IPS DF 6.9 (cell line): ENCODE data around the gene SYNE3.

ENCODE experiments used
- DNase-seq: peaks from one replicate; pipeline ENCODE4 v3.0.0-alpha.2; 2013; ENCODE audit warnings: low read depth, low spot score
- H3K27ac ChIP-seq: one replicate; pipeline ENCODE4 v1.5.1; 2013; ENCODE audit warnings: low read length, control low read depth
- H3K27me3 ChIP-seq: 2 replicates; pipeline ENCODE4 v1.6.1; 2013; ENCODE audit warnings: mild to moderate bottlenecking, low read length; ENCODE audit not compliant: control insufficient read depth, insufficient read depth
- H3K36me3 ChIP-seq: 2 replicates; pipeline ENCODE4 v1.6.1; 2013; ENCODE audit warnings: low read length; ENCODE audit not compliant: control insufficient read depth, insufficient read depth
- H3K4me1 ChIP-seq: 2 replicates; pipeline ENCODE4 v1.6.1; 2013; ENCODE audit warnings: low read length; ENCODE audit not compliant: control insufficient read depth, insufficient read depth
- H3K4me3 ChIP-seq: 2 replicates; pipeline ENCODE4 v1.5.1; 2013; ENCODE audit warnings: mild to moderate bottlenecking, low read length
- H3K9me3 ChIP-seq: 2 replicates; pipeline ENCODE4 v1.6.1; 2013; ENCODE audit warnings: low read length, inconsistent platforms; ENCODE audit not compliant: control insufficient read depth, insufficient read depth
- WGBS: extraction: QIAGEN DNeasy Blood & Tissue Kit; methylation state at CpG from one replicate; pipeline ENCODE4 v1.1.7; 2013; ENCODE audit warnings: mixed read lengths, missing lambda C conversion rate; ENCODE audit not compliant: insufficient read length, insufficient coverage; 5-methylcytosine and 5-hydroxymethylcytosine counted together

SYNE3 gene

DNA sequence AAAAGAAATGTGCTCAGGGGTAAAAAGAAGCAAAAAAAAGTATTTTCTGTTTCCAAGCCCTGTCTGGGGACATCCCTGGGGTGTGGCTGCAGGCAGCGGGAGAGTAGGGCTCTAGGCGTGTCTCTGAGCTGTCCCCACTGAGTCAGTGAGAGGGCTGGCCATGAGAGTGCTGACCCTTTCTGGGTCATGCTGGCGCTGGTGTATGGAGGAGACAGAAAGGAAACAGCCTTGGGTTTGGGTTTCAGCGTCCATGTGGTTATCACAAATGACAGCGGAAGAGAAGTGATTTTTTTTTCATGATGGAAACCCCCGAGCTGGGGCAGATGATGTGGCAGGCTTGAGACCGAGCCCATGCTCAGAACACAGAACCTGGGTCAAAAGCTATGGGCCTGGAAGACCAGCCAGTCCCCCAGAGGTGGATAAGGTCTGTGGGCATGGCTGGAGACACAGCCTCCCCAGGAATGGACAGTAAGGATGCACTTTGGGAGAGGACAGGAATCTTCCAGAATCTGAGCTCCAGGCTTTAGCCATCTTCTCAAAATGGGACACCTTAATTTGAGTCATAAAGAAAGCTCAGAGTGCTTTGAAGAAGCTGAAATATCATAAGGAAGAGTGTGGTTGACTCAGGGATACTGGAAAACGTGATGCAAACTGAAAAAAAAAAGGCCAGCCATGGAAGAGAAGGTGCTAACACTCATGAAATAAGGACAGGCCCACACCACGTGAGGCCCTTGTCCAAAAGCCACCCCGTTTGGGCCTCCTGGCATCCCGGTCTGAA, 36.2 kb downstream of the SYNE3 start:
- H3K27ac ChIP-seq: no peak overlapping the region
- no CpG with 5 or more reads among the region's 11 CpGs for WGBS
- no peak for DNase-seq

DNA sequence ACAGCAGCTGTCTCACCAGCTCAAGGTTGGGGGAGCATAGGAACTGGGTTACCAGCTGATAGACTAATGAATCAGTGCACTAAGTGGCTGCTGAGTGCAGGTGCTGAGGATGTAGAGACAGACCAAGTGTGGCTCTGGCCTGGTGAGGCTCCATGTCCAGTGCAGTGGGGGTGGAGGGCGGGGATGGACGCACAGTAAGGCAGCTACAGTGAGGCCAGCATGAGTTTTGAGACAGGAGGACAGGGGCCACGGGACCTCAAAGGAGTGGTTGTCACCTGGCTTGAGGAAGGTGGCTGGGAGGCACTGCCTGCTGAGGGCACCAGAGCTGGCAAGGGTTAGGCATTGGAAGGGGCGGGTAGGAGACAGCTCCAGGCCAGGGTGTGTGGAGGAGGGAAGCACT, 37.0 kb downstream of the SYNE3 start:
- WGBS: no CpG with 5 or more reads among the region's 4 CpGs
- Histone ChIP-seq H3K36me3 (no peaks in the 10 kb centered on the region), H3K9me3 (no peaks in the 10 kb centered on the region; the same call in 1 of the 2 replicates), H3K27me3 (no peaks in the 10 kb centered on the region), H3K4me3 (no peak overlapping the region), H3K4me1 (no peaks in the 10 kb centered on the region), H3K27ac (no peak overlapping the region)
- DNase-seq: no peak

More for the DNA sequence above, 36.2 kb downstream of the SYNE3 start:
- Histone ChIP-seq H3K9me3 (no peaks in the 10 kb centered on the region; the same call in 1 of the 2 replicates), H3K36me3 (no peaks in the 10 kb centered on the region), H3K4me1 (no peaks in the 10 kb centered on the region), H3K27me3 (no peaks in the 10 kb centered on the region), H3K4me3 (no peak overlapping the region)

DNA sequence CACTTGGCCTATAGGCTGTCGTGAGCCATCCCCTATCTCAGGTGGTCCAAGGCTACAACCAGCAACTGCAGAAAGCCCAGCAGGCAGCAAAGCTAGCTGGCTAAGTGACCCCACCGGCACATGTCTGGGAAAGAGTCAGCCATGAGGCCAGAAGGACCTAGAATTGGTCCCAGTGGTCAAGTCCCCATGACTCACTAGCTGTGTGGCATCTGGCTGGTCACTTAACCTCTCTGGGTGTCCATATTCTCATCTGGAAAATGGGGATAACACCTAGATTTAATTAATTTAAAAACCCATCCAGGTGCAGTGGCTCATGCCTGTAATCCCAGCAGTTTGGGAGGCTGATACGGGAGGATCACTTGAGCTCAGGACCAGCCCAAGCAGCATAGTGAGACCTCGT, 37.6 kb downstream of the SYNE3 start:
- H3K4me1 ChIP-seq: no peaks in the 10 kb centered on the region
- no CpG with 5 or more reads among the region's 4 CpGs for WGBS
- H3K36me3 ChIP-seq: no peaks in the 10 kb centered on the region
- no peaks in the 10 kb centered on the region; the same call in 1 of the 2 replicates for H3K9me3 ChIP-seq
- H3K27ac ChIP-seq: no peak overlapping the region
- DNase-seq: no peak
- no peak overlapping the region for H3K4me3 ChIP-seq
- H3K27me3 ChIP-seq: no peaks in the 10 kb centered on the region

DNA sequence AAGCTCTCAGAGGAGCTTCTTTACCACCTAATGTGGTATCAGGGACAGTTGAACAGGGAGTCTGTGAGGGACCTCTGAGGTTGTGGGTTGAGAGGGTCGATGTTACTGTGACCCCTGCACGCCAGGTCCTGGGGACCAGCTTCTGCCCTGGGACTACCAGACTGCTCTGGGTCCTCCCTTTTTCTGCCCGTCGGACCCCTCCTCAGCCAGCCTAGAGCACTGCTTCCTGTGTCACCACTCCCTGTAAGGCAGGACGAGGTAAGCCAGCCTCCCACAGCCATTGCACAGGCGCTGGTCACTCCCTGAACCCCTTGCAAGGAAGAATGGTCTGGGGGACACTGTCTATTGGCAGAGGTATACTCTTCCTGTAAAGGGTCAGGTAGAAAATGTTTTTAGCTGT, 38.1 kb downstream of the SYNE3 start:
- no peaks in the 10 kb centered on the region for H3K36me3 ChIP-seq
- no peak overlapping the region for H3K27ac ChIP-seq
- no peaks in the 10 kb centered on the region; the same call in 1 of the 2 replicates for H3K4me1 ChIP-seq
- H3K27me3 ChIP-seq: no peaks in the 10 kb centered on the region
- WGBS: no CpG with 5 or more reads among the region's 6 CpGs
- no peak for DNase-seq
- no peaks in the 10 kb centered on the region; the same call in 1 of the 2 replicates for H3K9me3 ChIP-seq
- H3K4me3 ChIP-seq: no peak overlapping the region; the same call in 1 of the 2 replicates

DNA sequence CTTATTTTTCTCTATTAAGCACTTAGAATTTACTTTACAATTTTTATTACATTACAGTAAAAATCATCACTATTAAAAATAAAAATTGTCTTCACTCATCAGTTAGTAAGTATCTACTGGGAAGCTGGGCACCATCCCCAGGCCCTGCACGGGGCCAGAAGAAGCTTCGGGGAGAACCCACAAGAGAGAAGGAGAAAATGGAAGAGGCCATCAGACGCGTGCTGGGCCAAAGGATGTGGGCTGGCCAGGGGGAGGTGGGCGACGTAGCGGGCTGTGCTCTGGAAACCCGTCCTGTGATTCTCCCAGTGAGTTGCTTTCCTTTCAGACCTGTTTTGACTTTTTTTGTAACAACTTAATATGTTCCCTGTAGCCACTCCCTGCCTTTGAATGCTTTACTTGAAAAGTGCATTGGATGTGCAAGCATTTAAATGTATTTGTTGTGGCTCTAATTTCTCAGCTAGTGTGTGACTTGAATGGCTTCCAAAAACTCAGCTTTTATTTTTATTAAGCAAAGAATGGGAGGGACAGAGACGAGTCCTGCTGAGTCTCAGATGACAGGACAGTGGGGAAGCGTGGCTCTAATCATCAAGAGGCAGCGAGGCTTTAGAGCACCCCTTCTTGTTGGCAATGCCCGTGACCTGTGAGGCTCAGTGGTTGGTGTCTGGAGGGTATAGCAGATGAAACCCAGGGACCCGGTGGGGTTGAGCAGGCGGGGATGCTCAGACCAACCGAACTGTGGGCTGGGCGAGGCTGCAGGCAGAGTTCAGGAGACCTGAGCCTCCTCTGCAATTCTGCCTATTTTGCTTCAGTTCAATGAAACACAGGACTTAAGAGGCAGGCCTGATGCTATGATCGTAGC, 38.8 kb downstream of the SYNE3 start:
- no peaks in the 10 kb centered on the region; the same call in 1 of the 2 replicates for H3K4me1 ChIP-seq
- no peaks in the 10 kb centered on the region; the same call in 1 of the 2 replicates for H3K9me3 ChIP-seq
- no peaks in the 10 kb centered on the region for H3K36me3 ChIP-seq
- H3K27me3 ChIP-seq: no peaks in the 10 kb centered on the region
- no peak for DNase-seq
- no peak overlapping the region for H3K27ac ChIP-seq
- no peak overlapping the region for H3K4me3 ChIP-seq
- no CpG with 5 or more reads among the region's 17 CpGs for WGBS

DNA sequence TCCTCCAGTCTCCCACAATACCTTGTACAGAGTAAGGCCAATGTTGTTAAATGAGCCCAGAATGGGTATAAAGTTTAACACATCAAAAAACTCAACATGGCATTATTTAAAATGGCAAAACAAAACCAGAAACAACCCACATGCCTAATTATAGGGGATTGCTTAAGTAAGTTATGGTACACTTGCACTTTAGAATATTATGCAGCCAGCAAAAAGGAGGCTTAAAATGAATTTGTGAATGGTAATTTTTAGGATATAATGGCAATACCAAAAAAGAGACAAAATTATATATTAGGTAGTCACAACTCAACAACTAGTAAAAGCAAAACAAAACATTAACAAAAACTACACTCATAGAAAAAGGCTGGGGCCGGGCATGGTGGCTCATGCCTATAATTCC, 39.7 kb downstream of the SYNE3 start:
- WGBS: no CpG with 5 or more reads among the region's 1 CpG
- Histone ChIP-seq H3K4me1 (no peaks in the 10 kb centered on the region; the same call in 1 of the 2 replicates), H3K27ac (no peak overlapping the region), H3K36me3 (no peaks in the 10 kb centered on the region), H3K4me3 (no peak overlapping the region), H3K9me3 (no peaks in the 10 kb centered on the region; the same call in 1 of the 2 replicates), H3K27me3 (no peaks in the 10 kb centered on the region)
- no peak for DNase-seq

DNA sequence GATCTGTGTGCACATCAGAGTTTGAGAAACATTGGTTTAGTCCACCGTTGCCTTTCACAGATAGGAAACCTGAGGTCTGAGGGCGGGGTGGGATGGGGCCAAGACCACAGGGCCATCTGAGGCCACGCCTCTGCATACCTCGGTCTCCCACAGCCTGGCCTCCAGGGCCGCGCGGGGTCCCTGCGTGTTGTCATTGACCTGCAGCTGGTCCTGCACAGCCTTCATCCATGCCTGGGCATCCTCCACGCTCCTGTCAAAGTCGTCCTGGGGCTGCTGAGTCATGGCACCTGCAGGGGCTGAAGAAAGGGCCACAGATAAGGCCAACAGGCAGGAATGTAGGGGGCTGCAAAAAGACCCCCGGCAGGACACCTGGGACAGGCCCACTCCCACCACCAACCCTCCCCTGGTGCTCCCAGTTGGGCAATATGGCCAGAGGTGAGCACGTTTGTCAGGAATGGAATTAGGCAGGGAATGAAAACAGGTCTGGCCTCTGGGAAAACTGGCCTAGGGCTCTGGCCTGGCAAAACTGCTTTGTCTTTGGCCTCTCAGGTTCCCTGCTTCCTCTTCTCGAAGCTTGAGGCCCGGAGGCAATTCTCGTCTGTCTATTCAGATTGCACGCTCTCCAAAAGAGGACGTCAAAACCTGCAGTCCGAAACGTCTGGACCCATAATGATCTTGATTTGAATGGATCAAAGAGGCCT, 40.8 kb downstream of the SYNE3 start:
- no peak for DNase-seq
- WGBS: no CpG with 5 or more reads among the region's 19 CpGs
- Histone ChIP-seq H3K4me1 (no peaks in the 10 kb centered on the region; the same call in 1 of the 2 replicates), H3K36me3 (no peaks in the 10 kb centered on the region), H3K27me3 (no peaks in the 10 kb centered on the region), H3K4me3 (no peak overlapping the region), H3K27ac (no peak overlapping the region), H3K9me3 (no peaks in the 10 kb centered on the region; the same call in 1 of the 2 replicates)

DNA sequence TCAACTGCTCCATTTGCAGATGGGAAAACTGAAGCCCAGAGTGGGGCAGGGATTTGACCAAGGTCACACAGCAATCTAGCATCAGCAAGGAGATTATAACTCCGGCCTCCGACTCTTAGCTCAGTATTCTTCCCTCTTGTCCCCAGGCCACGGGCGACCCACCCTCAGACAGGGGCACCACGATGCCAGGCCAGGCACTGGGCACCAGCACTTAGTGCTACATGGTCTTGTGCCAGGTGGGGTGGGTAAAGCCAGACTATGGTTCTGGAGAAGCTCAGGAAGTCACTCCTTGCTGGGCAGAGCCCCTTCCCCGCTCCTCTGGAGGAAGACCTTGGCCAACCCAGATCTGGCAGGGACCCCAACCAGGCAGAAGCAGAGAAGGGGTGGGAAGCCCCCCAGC, 41.5 kb downstream of the SYNE3 start:
- Histone ChIP-seq H3K27ac (no peak overlapping the region), H3K36me3 (no peaks in the 10 kb centered on the region), H3K4me3 (no peak overlapping the region), H3K27me3 (no peaks in the 10 kb centered on the region), H3K4me1 (no peaks in the 10 kb centered on the region; the same call in 1 of the 2 replicates), H3K9me3 (no peaks in the 10 kb centered on the region; the same call in 1 of the 2 replicates)
- no CpG with 5 or more reads among the region's 6 CpGs for WGBS
- no peak for DNase-seq

DNA sequence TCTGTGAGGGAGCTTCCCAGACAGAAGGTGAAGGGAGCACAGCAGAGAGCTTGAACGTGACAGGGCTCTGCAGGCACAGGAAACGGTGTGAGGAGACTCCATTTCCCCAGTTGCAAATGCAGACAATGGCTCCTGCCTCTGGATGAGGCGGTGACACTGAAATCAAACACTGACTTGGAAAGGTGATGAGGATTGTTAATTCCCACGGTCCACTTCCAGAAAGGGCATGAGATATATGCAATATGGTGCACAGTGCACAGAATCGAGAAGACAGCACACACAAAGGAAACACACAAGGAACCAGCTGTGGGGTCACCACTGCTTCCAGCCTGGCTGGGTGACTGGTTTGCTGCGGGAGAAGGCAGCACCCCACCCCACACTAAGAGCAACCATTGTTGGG, 42.0 kb downstream of the SYNE3 start:
- no peak for DNase-seq
- no peaks in the 10 kb centered on the region; the same call in 1 of the 2 replicates for H3K4me1 ChIP-seq
- no peaks in the 10 kb centered on the region for H3K27me3 ChIP-seq
- WGBS: no CpG with 5 or more reads among the region's 6 CpGs
- H3K9me3 ChIP-seq: no peaks in the 10 kb centered on the region; the same call in 1 of the 2 replicates
- no peak overlapping the region for H3K4me3 ChIP-seq
- H3K36me3 ChIP-seq: no peaks in the 10 kb centered on the region
- H3K27ac ChIP-seq: no peak overlapping the region

DNA sequence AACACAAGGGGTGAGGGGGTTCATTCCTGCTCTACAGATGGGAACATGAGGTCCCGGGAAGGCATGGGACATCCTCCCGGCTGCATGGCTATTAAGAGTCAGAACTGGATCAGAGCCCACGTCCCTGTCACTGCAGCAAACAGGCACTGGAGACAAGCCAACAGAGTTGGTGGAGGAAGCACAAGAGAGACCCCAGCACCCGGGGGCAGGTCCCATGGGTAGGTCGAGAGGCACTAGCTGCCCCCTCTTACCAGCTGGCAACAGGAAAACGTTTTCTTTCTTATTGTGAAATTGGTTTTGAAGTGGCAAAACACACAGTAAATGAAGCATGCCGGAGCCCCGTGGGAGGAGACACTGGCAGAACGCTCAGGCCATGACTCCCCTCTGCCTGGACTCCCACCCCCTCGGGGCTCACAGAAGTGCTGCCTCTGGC, 43.6 kb downstream of the SYNE3 start:
- WGBS: no CpG with 5 or more reads among the region's 10 CpGs
- no peaks in the 10 kb centered on the region for H3K27me3 ChIP-seq
- H3K4me1 ChIP-seq: no peaks in the 10 kb centered on the region; the same call in 1 of the 2 replicates
- H3K4me3 ChIP-seq: no peak overlapping the region
- no peak overlapping the region for H3K27ac ChIP-seq
- DNase-seq: no peak
- H3K9me3 ChIP-seq: no peaks in the 10 kb centered on the region
- no peaks in the 10 kb centered on the region for H3K36me3 ChIP-seq
